IMR-90 (cell line): ENCODE results near the gene MTCL1. TPM values are rescaled to one million over a fixed set of nuclear protein-coding genes. Genes with fewer than 3 reads are reported as not detected.

Source experiments
- ATAC-seq: fragments of 200-7000 bp; cut with Tn5 transposase; 2 replicates; pipeline ENCODE4 v1.9.1; 2020; ENCODE audit warnings: low read depth, mild to moderate bottlenecking, moderate library complexity
- BruUV-seq: library from RNA; stranded (reverse); fragments of 400-500 nt; replicated peaks from 2 replicates; lab custom pipeline; 2021; lab: Mats Ljungman, UMichigan
- CTCF ChIA-PET: fragments of 300-600 bp; formaldehyde crosslinking; extraction: SDS; loops from one replicate; lab custom pipeline; 2021; ENCODE audit warnings: antibody characterized with exemption; lab: Yijun Ruan, JAX
- POLR2A ChIA-PET: fragments of 300-600 bp; sonication (Branson Sonifier 250); formaldehyde crosslinking; loops from one replicate; lab custom pipeline; 2022; ENCODE audit warnings: antibody characterized with exemption; ENCODE audit not compliant: unreplicated experiment; lab: Charles Lee
- DNase-seq: peaks from one replicate; pipeline ENCODE4 v3.0.0; 2013
- H2AFZ ChIP-seq: replicated peaks from 2 replicates; pipeline ENCODE3; 2013; ENCODE audit warnings: low read length, mild to moderate bottlenecking; ENCODE audit not compliant: poor library complexity
- H2AK5ac ChIP-seq: 2 replicates; pipeline ENCODE4 v1.6.1; 2013; ENCODE audit warnings: low read depth, low read length, inconsistent platforms
- H2AK9ac ChIP-seq: replicated peaks from 2 replicates; pipeline ENCODE3; 2013; ENCODE audit warnings: mild to moderate bottlenecking, low read depth, low read length, moderate library complexity; ENCODE audit not compliant: poor library complexity
- H2BK120ac ChIP-seq: 2 replicates; pipeline ENCODE4 v1.6.1; 2013; ENCODE audit warnings: low read depth, low read length, inconsistent platforms
- H2BK15ac ChIP-seq: 3 replicates; pipeline ENCODE4 v1.6.1; 2013; ENCODE audit warnings: low read depth, low read length, inconsistent platforms
- H2BK20ac ChIP-seq: 2 replicates; pipeline ENCODE4 v1.6.1; 2013; ENCODE audit warnings: low read depth, mild to moderate bottlenecking, inconsistent platforms, low read length, moderate library complexity
- H2BK5ac ChIP-seq: 2 replicates; pipeline ENCODE4 v1.6.1; 2013; ENCODE audit warnings: mild to moderate bottlenecking, low read depth, low read length, inconsistent platforms; ENCODE audit not compliant: poor library complexity, severe bottlenecking
- H3K14ac ChIP-seq: replicated peaks from 2 replicates; pipeline ENCODE4 v1.6.1; 2013; ENCODE audit warnings: low read depth, low read length, inconsistent platforms
- H3K18ac ChIP-seq: 2 replicates; pipeline ENCODE4 v1.6.1; 2013; ENCODE audit warnings: low read depth, low read length, control low read depth
- H3K23ac ChIP-seq: 2 replicates; pipeline ENCODE4 v1.6.1; 2013; ENCODE audit warnings: low read depth, low read length, inconsistent platforms
- H3K27ac ChIP-seq: 2 replicates; pipeline ENCODE4 v1.5.1; 2013; ENCODE audit warnings: mild to moderate bottlenecking, control low read depth, low read length; ENCODE audit not compliant: insufficient read depth
- H3K27me3 ChIP-seq: 2 replicates; pipeline ENCODE4 v1.6.1; 2013; ENCODE audit warnings: low read length; ENCODE audit not compliant: control insufficient read depth, insufficient read depth
- H3K36me3 ChIP-seq: 2 replicates; pipeline ENCODE4 v1.6.1; 2013; ENCODE audit warnings: low read length, mixed read lengths; ENCODE audit not compliant: control insufficient read depth, insufficient read depth
- H3K4ac ChIP-seq: 2 replicates; pipeline ENCODE4 v1.6.1; 2013; ENCODE audit warnings: low read depth, low read length, inconsistent platforms
- H3K4me1 ChIP-seq: 2 replicates; pipeline ENCODE4 v1.6.1; 2013; ENCODE audit warnings: low read length, mixed read lengths; ENCODE audit not compliant: control insufficient read depth, insufficient read depth
- H3K4me2 ChIP-seq: 2 replicates; pipeline ENCODE4 v1.6.1; 2013; ENCODE audit warnings: low read depth, mild to moderate bottlenecking, control low read depth, low read length, moderate library complexity
- H3K4me3 ChIP-seq: 2 replicates; pipeline ENCODE4 v1.5.1; 2013; ENCODE audit warnings: low read depth, mild to moderate bottlenecking, control low read depth, low read length, moderate library complexity; ENCODE audit not compliant: insufficient read depth
- H3K56ac ChIP-seq: 2 replicates; pipeline ENCODE4 v1.6.1; 2013; ENCODE audit warnings: low read length, inconsistent platforms; ENCODE audit not compliant: insufficient read depth; ENCODE audit errors: extremely low read depth
- H3K79me1 ChIP-seq, 2 experiments: 2 replicates each; pipeline ENCODE4 v1.6.1; 2013; ENCODE audit warnings: low read length in 2 of 2, inconsistent platforms in 1 of 2, low read depth in 1 of 2
- H3K9ac ChIP-seq: 2 replicates; pipeline ENCODE4 v1.6.1; 2013; ENCODE audit warnings: low read depth, low read length, control low read depth
- H3K9me1 ChIP-seq: 2 replicates; pipeline ENCODE4 v1.6.1; 2013; ENCODE audit warnings: low read length, inconsistent platforms; ENCODE audit not compliant: insufficient read depth
- H3K9me3 ChIP-seq: 2 replicates; pipeline ENCODE4 v1.6.1; 2013; ENCODE audit warnings: low read length; ENCODE audit not compliant: control insufficient read depth, insufficient read depth
- H4K20me1 ChIP-seq: 2 replicates; pipeline ENCODE4 v1.6.1; 2013; ENCODE audit warnings: low read length, inconsistent platforms; ENCODE audit not compliant: insufficient read depth
- H4K5ac ChIP-seq: 2 replicates; pipeline ENCODE4 v1.6.1; 2013; ENCODE audit warnings: mild to moderate bottlenecking, low read depth, low read length, control low read depth
- H4K8ac ChIP-seq, 2 experiments: 2 replicates each; pipeline ENCODE4 v1.6.1; 2013; ENCODE audit warnings: low read depth in 2 of 2, low read length in 2 of 2, control low read depth in 1 of 2, inconsistent platforms in 1 of 2
- H4K91ac ChIP-seq: 2 replicates; pipeline ENCODE4 v1.6.1; 2013; ENCODE audit warnings: low read depth, low read length, inconsistent platforms; ENCODE audit not compliant: insufficient read depth
- CHD1 ChIP-seq: IDR thresholded peaks from 2 replicates; pipeline ENCODE4 v1.6.1; 2012; ENCODE audit warnings: low read depth, low read length, improper control_type of control experiment
- CTCF ChIP-seq: conservative IDR thresholded peaks from 2 replicates; pipeline ENCODE4 v1.5.1; 2012; ENCODE audit warnings: mild to moderate bottlenecking, low read depth, low read length, improper control_type of control experiment
- MAZ ChIP-seq: IDR thresholded peaks from 2 replicates; pipeline ENCODE4 v1.6.1; 2012; ENCODE audit warnings: low read depth, mild to moderate bottlenecking, low read length, improper control_type of control experiment, moderate library complexity, borderline replicate concordance
- MXI1 ChIP-seq: IDR thresholded peaks from 2 replicates; pipeline ENCODE4 v1.6.1; 2012; ENCODE audit warnings: low read depth, mild to moderate bottlenecking, low read length, moderate library complexity, borderline replicate concordance
- RAD21 ChIP-seq: IDR thresholded peaks from 2 replicates; pipeline ENCODE4 v1.6.1; 2012; ENCODE audit warnings: low read length, improper control_type of control experiment
- RFX5 ChIP-seq: IDR thresholded peaks from 2 replicates; pipeline ENCODE4 v1.8.0; 2012; ENCODE audit warnings: low read depth, mild to moderate bottlenecking, low read length, moderate library complexity
- SMC3 ChIP-seq: fragments of 150-350 bp; IDR thresholded peaks from 2 replicates; pipeline ENCODE4 v1.6.1; 2016; ENCODE audit warnings: low read depth, mild to moderate bottlenecking, antibody characterized with exemption, low read length, moderate library complexity
- WGBS, 2 experiments: methylation state at CpG; one replicate each; pipeline versions ENCODE4 v1.1.5 to v1.1.7; 2013; ENCODE audit warnings: missing lambda C conversion rate in 2 of 2; ENCODE audit not compliant: insufficient read length in 1 of 2; ENCODE audit errors: extremely low coverage in 2 of 2; 5-methylcytosine and 5-hydroxymethylcytosine counted together
- dilution Hi-C: fragments of 300-500 bp; cut with HindIII; formaldehyde crosslinking; loops from one replicate; pipeline ENCODE4 v1.14.3; 2018; ENCODE audit warnings: low sequenced_read_pairs; ENCODE audit not compliant: unreplicated experiment
- in situ Hi-C: fragments of 300-500 bp; cut with MboI; formaldehyde crosslinking; loops from 3 replicates; pipeline ENCODE4 v1.14.3; 2019; ENCODE audit warnings: low sequenced_read_pairs, inconsistent platforms, mixed read lengths
- intact Hi-C: fragments of 100-400 bp; cut with micrococcal nuclease; formaldehyde crosslinking; loops from 2 replicates; pipeline ENCODE4 v1.10.0; 2022
- polyA plus RNA-seq, 3 experiments: library from polyadenylated mRNA; depleted of rRNA; stranded (reverse); fragments of >200 nt; gene quantifications; 2 replicates each; pipeline ENCODE4 v1.2.3, GENCODE V29; 2012; ENCODE audit warnings: low replicate concordance in 1 of 3
- total RNA-seq: library from RNA; depleted of rRNA; stranded (reverse); fragments of >200 nt; gene quantifications from 2 replicates; pipeline ENCODE4 v1.2.3, GENCODE V29; 2012

Gene MTCL1
- total and polyA plus RNA-seq, 2 of the 4 experiments (the other 2 are of a cell fraction) = 29.0 to 45.3 TPM

- peak overlapping the region; percentile 65; the same call in 1 of the 2 replicates for H2BK20ac ChIP-seq
- H4K5ac ChIP-seq = peak overlapping the region; percentile 21; the same call in 1 of the 2 replicates
- H2BK5ac ChIP-seq = peak overlapping the region; percentile 48
- no peak for ATAC-seq
- H3K27ac ChIP-seq = peak overlapping the region; percentile 25; the same call in 1 of the 2 replicates
- peak overlapping the region; percentile 66 for H3K4ac ChIP-seq
- peak overlapping the region; percentile 73 for H4K91ac ChIP-seq
- H3K23ac ChIP-seq = 0 out of 2 replicates have a peak overlapping the region, but pooled peaks have one; percentile 44
- dilution Hi-C loops = no loop called here
- in situ Hi-C loops = no loop called here
- H4K20me1 ChIP-seq = no peaks in the 10 kb centered on the region
- no peaks in the 10 kb centered on the region for H3K9me3 ChIP-seq
- H3K36me3 ChIP-seq = peaks cover 39% of the 10 kb centered on the region
- H3K4me3 ChIP-seq = no peak overlapping the region
- H3K14ac ChIP-seq = peak overlapping the region; percentile 67
- 100% methylated on average over 1 of the region's 4 CpGs; no CpG with 5 or more reads in 1 of the 2 experiments for WGBS, 2 experiments
- peaks cover 30% of the 10 kb centered on the region for H3K4me1 ChIP-seq
- DNase-seq = no peak
- peak overlapping the region; percentile 30 for H2BK120ac ChIP-seq
- no peak overlapping the region for H3K4me2 ChIP-seq
- H3K9me1 ChIP-seq = peaks cover 44% of the 10 kb centered on the region
- TF ChIP-seq SMC3 (no peak), MXI1 (no peak), MAZ (no peak), CTCF (no peak), CHD1 (no peak), RAD21 (no peak), RFX5 (no peak)
- intact Hi-C loops = loop anchor here (10.0 kb wide), 2 partner anchors 151 to 249 kb away; no protein-coding TSS in a partner anchor
- H3K56ac ChIP-seq = no peak overlapping the region
- no peak overlapping the region; the same call in 1 of the 2 replicates for H2AK5ac ChIP-seq
- BruUV-seq = no TSS peak
- no peak overlapping the region for H2AK9ac ChIP-seq
- no peak overlapping the region for H3K9ac ChIP-seq
- H3K18ac ChIP-seq = peak overlapping the region; percentile 44
- H3K27me3 ChIP-seq = no peaks in the 10 kb centered on the region
- H2BK15ac ChIP-seq = peak overlapping the region; percentile 18; the same call in 1 of the 3 replicates
- ChIA-PET CTCF (interaction anchor here (1.5 kb wide), 1 partner anchor 178 kb away, joined by 4 read pairs; no protein-coding TSS in a partner anchor), POLR2A (no interaction called here)
- no peak overlapping the region for H2AFZ ChIP-seq
- peaks cover 37 to 71% of the 10 kb centered on the region in 2 experiments for H3K79me1 ChIP-seq
- peak overlapping the region; percentile 8 to 43; a peak in 2 of 4 replicates for H4K8ac ChIP-seq
These were observed 100.2 kb downstream of the MTCL1 start for GRCh38 chr18:8805552-8805951.
